Stimulated activated CD4-positive, alpha-beta T cell treated with anti-CD3 and anti-CD28 coated beads, TNF-alpha, amount 100 ng/mL, for 48 hours (primary cell): ENCODE results near the gene MOCS3.

Experiments
- DNase-seq, 3 donors: peaks; one replicate each; pipeline ENCODE4 v3.0.0-alpha.2; 2020; ENCODE audit warnings: low read depth in 3 of 3

Gene MOCS3, protein sequence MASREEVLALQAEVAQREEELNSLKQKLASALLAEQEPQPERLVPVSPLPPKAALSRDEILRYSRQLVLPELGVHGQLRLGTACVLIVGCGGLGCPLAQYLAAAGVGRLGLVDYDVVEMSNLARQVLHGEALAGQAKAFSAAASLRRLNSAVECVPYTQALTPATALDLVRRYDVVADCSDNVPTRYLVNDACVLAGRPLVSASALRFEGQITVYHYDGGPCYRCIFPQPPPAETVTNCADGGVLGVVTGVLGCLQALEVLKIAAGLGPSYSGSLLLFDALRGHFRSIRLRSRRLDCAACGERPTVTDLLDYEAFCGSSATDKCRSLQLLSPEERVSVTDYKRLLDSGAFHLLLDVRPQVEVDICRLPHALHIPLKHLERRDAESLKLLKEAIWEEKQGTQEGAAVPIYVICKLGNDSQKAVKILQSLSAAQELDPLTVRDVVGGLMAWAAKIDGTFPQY

DNA sequence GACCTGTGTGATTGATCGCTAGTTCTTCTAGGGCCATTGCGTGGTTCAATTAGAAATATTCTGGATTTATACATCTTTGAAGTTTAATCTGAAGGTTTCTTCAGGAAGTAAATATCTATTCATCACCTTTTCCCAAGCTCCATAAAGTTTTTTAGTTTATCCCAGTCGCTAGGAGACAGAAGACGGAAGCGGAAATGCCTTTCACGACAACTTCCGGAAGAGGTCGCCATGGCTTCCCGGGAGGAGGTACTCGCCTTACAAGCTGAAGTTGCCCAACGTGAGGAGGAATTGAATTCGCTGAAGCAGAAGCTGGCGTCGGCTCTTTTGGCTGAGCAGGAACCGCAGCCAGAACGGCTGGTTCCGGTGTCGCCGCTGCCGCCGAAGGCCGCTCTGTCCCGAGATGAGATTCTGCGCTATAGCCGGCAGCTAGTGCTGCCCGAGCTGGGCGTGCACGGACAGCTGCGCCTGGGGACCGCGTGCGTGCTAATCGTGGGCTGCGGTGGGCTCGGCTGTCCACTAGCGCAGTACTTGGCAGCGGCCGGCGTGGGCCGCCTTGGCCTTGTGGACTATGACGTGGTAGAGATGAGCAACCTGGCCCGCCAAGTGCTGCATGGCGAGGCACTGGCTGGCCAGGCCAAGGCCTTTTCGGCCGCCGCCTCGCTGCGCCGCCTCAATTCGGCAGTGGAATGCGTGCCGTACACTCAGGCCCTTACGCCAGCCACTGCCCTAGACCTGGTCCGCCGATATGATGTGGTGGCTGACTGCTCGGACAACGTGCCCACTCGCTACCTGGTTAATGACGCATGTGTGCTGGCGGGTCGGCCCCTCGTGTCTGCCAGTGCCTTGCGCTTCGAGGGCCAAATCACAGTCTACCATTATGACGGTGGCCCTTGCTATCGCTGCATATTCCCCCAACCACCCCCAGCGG, at the start of gene MOCS3:
Gene MOCS3 (plus strand): TSS at position 204 of the 928 bp plus-strand sequence. CDS start 25 bp downstream, at position 229.
- DNase-seq = peak; percentile 69 to 75 (median 69)

GRCh38 chr20:50909413-50909812, 49.2 kb upstream of the MOCS3 start:
- DNase-seq = no peak

GRCh38 chr20:50911030-50911429, 47.6 kb upstream of the MOCS3 start:
- no peak for DNase-seq

- DNase-seq = no peak
These were observed 46.9 kb upstream of the MOCS3 start for GRCh38 chr20:50911716-50912115.

DNA sequence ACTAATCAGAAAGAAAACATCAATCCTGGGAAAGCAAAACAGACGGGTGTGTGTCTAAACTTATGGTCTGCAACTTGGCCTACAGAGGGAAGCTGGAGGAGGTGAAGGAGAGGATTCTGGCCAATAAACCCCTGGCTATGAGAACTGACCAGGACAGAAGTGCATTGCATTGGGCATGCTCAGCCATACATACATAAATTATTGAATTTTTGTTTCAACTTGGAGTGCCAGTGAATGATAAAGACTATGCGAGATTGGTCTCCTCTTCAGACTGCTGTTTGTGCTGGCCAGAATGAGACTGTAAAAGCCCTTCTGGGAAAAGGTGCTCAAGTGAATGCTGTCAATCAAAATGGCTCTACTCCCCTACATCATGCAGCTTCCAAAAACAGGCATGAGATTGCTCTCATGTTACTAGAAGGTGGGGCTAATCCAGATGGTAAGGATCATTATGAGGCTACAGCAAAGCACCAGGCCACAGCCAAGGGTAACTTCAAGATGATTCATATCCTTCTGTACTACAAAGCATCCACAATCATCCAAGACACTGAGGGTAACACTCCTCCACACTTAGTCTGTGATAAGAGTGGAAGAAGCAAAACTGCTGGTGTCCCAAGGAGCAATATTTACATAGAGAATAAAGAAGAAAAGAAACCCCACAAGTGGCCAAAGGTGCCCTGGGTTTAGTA, 44.8 kb upstream of the MOCS3 start:
- peak in 1 of 3 donors; percentile 10 for DNase-seq

GRCh38 chr20:50915424-50915823, 43.2 kb upstream of the MOCS3 start:
- no peak for DNase-seq

GRCh38 chr20:50916257-50916656, 42.4 kb upstream of the MOCS3 start:
- no peak for DNase-seq

GRCh38 chr20:50916934-50917333, 41.7 kb upstream of the MOCS3 start:
- no peak for DNase-seq

DNA sequence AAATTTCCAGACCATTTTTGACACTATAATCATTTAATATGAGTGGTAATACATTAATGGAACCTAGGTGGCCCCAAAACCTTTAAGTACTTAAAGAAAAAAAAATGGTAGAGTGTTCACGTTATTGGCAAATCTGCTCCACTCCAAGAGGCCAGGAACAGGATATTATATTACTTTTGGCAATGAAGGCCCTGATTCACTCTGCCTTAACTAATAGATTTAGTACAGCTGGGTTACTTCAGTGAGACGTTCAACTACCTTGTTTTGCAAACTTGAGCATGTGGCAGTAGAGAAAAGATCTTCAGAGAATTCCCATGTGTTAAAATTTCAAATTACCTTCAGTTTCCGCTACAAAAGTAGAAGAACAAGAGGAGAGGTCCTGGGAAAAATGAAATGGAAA, 40.2 kb upstream of the MOCS3 start:
- DNase-seq = no peak

- no peak for DNase-seq
These were observed 39.1 kb upstream of the MOCS3 start for GRCh38 chr20:50919567-50919966.

DNA sequence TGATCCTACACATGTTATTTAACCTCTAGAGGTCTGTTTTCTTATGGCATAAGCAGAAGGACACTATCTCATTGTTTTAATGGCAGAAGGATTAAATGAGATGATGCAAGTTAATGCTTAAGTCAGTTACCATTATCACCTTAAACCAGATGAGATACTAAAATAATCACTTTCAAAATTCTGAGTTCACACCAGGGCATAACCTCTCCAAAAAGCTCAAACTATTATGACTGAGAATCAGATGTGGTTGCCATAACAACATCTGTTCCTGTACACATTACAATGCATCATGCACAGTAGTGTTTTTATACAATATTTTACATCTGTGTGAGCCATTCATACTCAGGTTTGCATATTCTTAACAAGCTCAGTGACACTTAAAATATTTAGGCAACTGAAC, 37.6 kb upstream of the MOCS3 start:
- no peak for DNase-seq

GRCh38 chr20:50921803-50922501, 36.7 kb upstream of the MOCS3 start:
- DNase-seq = no peak

- DNase-seq = no peak
These were observed 34.2 kb upstream of the MOCS3 start for GRCh38 chr20:50924261-50924920.

DNA sequence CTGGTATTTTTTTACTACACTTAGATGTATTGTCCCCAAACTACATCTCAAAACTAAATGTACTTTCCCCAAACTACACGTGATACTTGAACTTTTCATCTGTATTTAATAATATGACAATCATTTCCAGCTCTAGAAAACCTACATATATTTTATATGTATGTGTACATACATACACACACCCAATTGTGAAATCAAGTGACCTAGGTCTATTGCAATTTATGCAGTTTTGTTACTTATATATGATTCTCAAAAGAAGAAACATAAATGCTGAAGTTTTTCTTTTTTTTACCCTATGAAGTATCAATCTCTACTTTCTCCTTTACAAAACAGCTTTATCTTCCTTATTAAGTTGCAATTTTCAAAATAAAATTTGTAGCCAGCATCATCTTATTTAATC, 32.1 kb upstream of the MOCS3 start:
- no peak for DNase-seq

DNA sequence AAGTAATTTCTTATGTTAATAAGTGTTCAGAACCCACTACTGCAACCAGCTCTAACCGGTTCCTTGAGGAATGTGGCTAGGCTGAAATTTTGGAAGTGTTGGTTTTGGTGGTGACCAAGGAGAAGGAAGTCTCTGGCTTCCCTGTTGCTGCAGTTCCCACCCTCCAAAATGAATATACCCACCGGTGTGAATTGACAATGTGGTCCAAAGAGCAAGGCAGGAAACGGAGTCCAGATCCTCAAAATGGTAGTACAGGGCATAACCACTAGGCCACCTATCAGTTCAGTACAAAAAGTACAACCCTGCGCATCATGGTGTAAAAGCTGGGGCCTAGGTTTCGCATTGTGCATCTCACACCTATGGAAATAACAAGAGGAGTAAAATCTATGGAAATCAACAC, 30.1 kb upstream of the MOCS3 start:
- DNase-seq = no peak

GRCh38 chr20:50929299-50930138, 29.1 kb upstream of the MOCS3 start:
- DNase-seq = peak; percentile 91 to 96 (median 91)

DNA sequence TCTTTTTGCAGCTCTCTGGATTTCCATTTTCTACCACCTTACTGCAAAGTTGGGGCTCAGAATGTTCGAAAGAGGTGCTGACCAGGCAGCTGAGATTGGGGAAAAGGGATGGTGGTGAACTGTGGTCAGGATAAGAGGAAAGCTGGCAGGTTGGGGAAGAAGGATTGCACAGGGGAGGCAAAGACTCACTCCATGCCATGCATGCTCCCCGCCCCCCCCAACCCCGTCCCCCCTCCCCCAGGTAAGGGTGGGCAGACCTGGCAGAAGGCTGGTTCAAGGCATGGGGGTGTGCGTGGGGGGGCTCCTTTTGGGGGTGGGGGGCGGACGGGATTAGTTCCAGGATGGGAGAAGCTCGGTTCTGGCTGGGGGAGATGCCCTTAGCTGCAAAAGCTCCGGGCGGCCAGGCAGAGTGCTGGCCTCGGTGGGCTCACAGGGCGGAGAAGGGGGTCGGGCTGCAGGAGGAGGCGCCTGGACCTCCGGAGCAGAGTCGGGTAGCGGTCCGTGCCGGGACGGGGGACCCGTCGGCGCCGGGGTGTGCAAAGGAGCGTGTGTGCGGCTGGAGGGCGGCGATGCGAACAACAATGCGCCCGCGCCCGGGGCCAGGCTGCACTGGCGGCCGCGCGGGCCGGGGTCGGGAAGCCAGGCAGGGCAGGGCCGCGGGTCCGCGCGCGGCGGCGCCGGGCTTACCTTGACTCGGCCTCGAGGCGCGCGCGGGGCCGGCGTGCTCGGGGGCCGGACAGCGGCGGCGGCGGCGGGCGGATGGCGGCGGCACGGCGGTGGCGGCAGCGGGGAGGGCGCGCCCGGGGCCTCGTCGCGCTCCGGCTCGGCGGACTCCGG, 28.3 kb upstream of the MOCS3 start:
- no peak for DNase-seq

GRCh38 chr20:50930976-50931305, 27.7 kb upstream of the MOCS3 start:
- no peak for DNase-seq
